HEK293 (cell line): ENCODE data around the gene TSC2.
A peak's percentile ranks its signal among the peaks of the same experiment; 100 is the strongest.

Experiments used
- EGR2 ChIP-seq: fragments of 450-650 bp; formaldehyde crosslinking; IDR thresholded peaks from 2 replicates; pipeline ENCODE4 v1.5.1; 2016; ENCODE audit warnings: low read depth, missing biosample characterization, missing genetic modification characterization
- GLI2 ChIP-seq: fragments of 450-650 bp; formaldehyde crosslinking; IDR thresholded peaks from 2 replicates; pipeline ENCODE4; 2017; ENCODE audit warnings: missing biosample characterization, missing genetic modification characterization, low read depth, borderline replicate concordance
- SETDB1 ChIP-seq: IDR thresholded peaks from one replicate; pipeline ENCODE4 v1.6.1; 2017; ENCODE audit warnings: mild to moderate bottlenecking, low read length, moderate library complexity, mixed read lengths; ENCODE audit not compliant: insufficient read length
- TRIM28 ChIP-seq: IDR thresholded peaks from 2 replicates; pipeline ENCODE4 v1.6.1; 2011; ENCODE audit warnings: low read length, control low read depth, borderline replicate concordance
- ZEB2 ChIP-seq: fragments of 450-650 bp; formaldehyde crosslinking; IDR thresholded peaks from 2 replicates; pipeline ENCODE4 v1.5.1; 2016; ENCODE audit warnings: missing biosample characterization, missing genetic modification characterization
- ZFP37 ChIP-seq: fragments of 450-650 bp; formaldehyde crosslinking; IDR thresholded peaks from 2 replicates; pipeline ENCODE4 v1.5.1; 2016; ENCODE audit warnings: missing biosample characterization, missing genetic modification characterization
- ZNF121 ChIP-seq: fragments of 450-650 bp; formaldehyde crosslinking; IDR thresholded peaks from 2 replicates; pipeline ENCODE4 v1.5.1; 2016; ENCODE audit warnings: missing biosample characterization, missing genetic modification characterization
- ZNF155 ChIP-seq: fragments of 450-650 bp; formaldehyde crosslinking; IDR thresholded peaks from 2 replicates; pipeline ENCODE4 v1.5.1; 2016; ENCODE audit warnings: missing biosample characterization, missing genetic modification characterization
- ZNF174 ChIP-seq: fragments of 450-650 bp; formaldehyde crosslinking; IDR thresholded peaks from 2 replicates; pipeline ENCODE4 v1.5.0; 2017; ENCODE audit warnings: missing biosample characterization, mild to moderate bottlenecking, missing genetic modification characterization
- ZNF202 ChIP-seq: fragments of 450-650 bp; formaldehyde crosslinking; IDR thresholded peaks from 2 replicates; pipeline ENCODE4 v1.5.1; 2016; ENCODE audit warnings: missing biosample characterization, missing genetic modification characterization, borderline replicate concordance
- ZNF37A ChIP-seq: fragments of 450-650 bp; IDR thresholded peaks from 2 replicates; pipeline ENCODE4 v1.5.1; 2018; ENCODE audit warnings: missing biosample characterization, missing genetic modification characterization
- ZNF433 ChIP-seq: fragments of 450-650 bp; formaldehyde crosslinking; IDR thresholded peaks from 2 replicates; pipeline ENCODE4 v1.5.1; 2016; ENCODE audit warnings: missing biosample characterization, missing genetic modification characterization, low read depth
- ZNF623 ChIP-seq: fragments of 450-650 bp; formaldehyde crosslinking; IDR thresholded peaks from 2 replicates; pipeline ENCODE4 v1.5.1; 2016; ENCODE audit warnings: missing biosample characterization, missing genetic modification characterization
- ZNF670 ChIP-seq: fragments of 450-650 bp; formaldehyde crosslinking; IDR thresholded peaks from 2 replicates; pipeline ENCODE4 v1.5.1; 2016; ENCODE audit warnings: missing biosample characterization, missing genetic modification characterization, low read depth
- ZNF785 ChIP-seq: fragments of 450-650 bp; formaldehyde crosslinking; IDR thresholded peaks from 2 replicates; pipeline ENCODE4 v1.5.1; 2016; ENCODE audit warnings: missing biosample characterization, missing genetic modification characterization
- ZNF830 ChIP-seq: fragments of 450-650 bp; IDR thresholded peaks from 2 replicates; pipeline ENCODE4 v1.5.0; 2018; ENCODE audit warnings: missing biosample characterization, missing genetic modification characterization, low read depth, mild to moderate bottlenecking, moderate library complexity
- ZSCAN16 ChIP-seq: fragments of 450-650 bp; formaldehyde crosslinking; IDR thresholded peaks from 2 replicates; pipeline ENCODE4 v1.5.1; 2016; ENCODE audit warnings: missing biosample characterization, missing genetic modification characterization
- TF ChIP-seq, protein P1 (sequence below): fragments of 450-650 bp; formaldehyde crosslinking; IDR thresholded peaks from 2 replicates; pipeline ENCODE4 v1.5.1; 2016; ENCODE audit warnings: missing biosample characterization, missing genetic modification characterization, borderline replicate concordance
- TF ChIP-seq, protein P2 (sequence below): IDR thresholded peaks from 2 replicates; pipeline ENCODE4 v1.6.1; 2011; ENCODE audit warnings: mild to moderate bottlenecking, low read depth, low read length, borderline replicate concordance
- TF ChIP-seq, protein P3 (sequence below): fragments of 450-650 bp; formaldehyde crosslinking; IDR thresholded peaks from 2 replicates; pipeline ENCODE4 v1.5.1; 2016; ENCODE audit warnings: missing biosample characterization, missing genetic modification characterization
- TF ChIP-seq, protein P4 (sequence below): fragments of 450-650 bp; formaldehyde crosslinking; IDR thresholded peaks from 2 replicates; pipeline ENCODE4 v1.5.1; 2016; ENCODE audit warnings: missing biosample characterization, missing genetic modification characterization
- TF ChIP-seq, protein P5 (sequence below): fragments of 450-650 bp; formaldehyde crosslinking; IDR thresholded peaks from 2 replicates; pipeline ENCODE4 v1.5.1; 2016; ENCODE audit warnings: missing biosample characterization, missing genetic modification characterization
- TF ChIP-seq, protein P6 (sequence below): fragments of 450-650 bp; formaldehyde crosslinking; IDR thresholded peaks from 2 replicates; pipeline ENCODE4 v1.5.1; 2016; ENCODE audit warnings: missing biosample characterization, missing genetic modification characterization
- TF ChIP-seq, protein P7 (sequence below): fragments of 450-650 bp; formaldehyde crosslinking; IDR thresholded peaks from 2 replicates; pipeline ENCODE4 v1.5.1; 2016; ENCODE audit warnings: missing biosample characterization, missing genetic modification characterization

TSC2 gene

DNA sequence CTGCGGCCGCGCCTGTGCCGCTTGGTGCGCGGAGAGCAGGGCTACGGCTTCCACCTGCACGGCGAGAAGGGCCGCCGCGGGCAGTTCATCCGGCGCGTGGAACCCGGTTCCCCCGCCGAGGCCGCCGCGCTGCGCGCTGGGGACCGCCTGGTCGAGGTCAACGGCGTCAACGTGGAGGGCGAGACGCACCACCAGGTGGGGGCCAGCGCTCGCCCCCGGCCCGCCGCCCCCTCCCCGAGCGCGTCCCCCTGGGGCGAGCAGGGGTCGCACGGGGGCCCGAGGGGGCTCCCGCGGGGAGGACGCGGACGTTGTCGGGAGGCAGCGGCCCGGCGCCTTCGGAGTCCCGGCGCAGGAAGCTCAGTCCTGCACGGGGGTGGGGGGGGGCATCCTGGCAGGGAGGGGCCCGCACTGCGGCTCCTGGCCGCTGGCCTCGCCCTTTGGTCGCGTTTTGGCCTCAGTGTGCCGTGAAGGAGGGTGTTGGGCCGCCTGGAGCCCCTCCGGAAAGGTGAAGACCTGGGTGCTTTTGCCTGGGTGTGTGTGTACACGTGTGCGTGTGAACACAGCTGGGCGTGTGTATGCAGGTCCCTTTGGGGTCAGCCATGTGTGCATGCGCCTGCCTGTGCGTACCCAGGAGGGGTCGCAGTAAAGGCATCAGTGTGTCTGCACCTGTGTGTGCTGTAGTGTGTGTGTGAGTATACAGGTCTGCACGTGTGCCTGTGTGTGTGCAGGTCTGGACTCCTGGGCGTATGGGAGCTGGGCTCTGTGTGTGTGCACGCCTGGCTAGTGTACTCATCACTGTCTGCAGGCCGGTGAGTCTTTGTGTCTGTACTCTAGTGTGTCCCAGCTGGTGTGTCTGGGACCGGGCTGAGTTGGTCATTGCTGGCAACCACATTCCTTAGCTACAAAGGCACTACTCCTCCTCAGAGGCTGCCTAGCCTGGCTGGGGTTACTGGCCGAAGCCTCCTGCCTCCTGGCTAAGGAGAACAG, 20.5 kb upstream of the TSC2 start (continued):
- TF ChIP-seq, protein P1, sequence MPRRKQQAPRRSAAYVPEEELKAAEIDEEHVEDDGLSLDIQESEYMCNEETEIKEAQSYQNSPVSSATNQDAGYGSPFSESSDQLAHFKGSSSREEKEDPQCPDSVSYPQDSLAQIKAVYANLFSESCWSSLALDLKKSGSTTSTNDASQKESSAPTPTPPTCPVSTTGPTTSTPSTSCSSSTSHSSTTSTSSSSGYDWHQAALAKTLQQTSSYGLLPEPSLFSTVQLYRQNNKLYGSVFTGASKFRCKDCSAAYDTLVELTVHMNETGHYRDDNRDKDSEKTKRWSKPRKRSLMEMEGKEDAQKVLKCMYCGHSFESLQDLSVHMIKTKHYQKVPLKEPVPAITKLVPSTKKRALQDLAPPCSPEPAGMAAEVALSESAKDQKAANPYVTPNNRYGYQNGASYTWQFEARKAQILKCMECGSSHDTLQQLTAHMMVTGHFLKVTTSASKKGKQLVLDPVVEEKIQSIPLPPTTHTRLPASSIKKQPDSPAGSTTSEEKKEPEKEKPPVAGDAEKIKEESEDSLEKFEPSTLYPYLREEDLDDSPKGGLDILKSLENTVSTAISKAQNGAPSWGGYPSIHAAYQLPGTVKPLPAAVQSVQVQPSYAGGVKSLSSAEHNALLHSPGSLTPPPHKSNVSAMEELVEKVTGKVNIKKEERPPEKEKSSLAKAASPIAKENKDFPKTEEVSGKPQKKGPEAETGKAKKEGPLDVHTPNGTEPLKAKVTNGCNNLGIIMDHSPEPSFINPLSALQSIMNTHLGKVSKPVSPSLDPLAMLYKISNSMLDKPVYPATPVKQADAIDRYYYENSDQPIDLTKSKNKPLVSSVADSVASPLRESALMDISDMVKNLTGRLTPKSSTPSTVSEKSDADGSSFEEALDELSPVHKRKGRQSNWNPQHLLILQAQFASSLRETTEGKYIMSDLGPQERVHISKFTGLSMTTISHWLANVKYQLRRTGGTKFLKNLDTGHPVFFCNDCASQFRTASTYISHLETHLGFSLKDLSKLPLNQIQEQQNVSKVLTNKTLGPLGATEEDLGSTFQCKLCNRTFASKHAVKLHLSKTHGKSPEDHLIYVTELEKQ = no peak
- no peak for TF ChIP-seq ZNF623
- TF ChIP-seq, protein P2, sequence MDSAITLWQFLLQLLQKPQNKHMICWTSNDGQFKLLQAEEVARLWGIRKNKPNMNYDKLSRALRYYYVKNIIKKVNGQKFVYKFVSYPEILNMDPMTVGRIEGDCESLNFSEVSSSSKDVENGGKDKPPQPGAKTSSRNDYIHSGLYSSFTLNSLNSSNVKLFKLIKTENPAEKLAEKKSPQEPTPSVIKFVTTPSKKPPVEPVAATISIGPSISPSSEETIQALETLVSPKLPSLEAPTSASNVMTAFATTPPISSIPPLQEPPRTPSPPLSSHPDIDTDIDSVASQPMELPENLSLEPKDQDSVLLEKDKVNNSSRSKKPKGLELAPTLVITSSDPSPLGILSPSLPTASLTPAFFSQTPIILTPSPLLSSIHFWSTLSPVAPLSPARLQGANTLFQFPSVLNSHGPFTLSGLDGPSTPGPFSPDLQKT = no peak
- 0 out of 2 replicates have a peak, but pooled peaks have one; percentile 58 for TF ChIP-seq ZNF121 (tag by site-specific recombination)
- no peak for TF ChIP-seq ZNF174 (tag by site-specific recombination)
- no peak for TF ChIP-seq ZNF830 (tag by site-specific recombination)
- TF ChIP-seq ZNF670 (tag by site-specific recombination) = no peak
- TF ChIP-seq, protein P3, sequence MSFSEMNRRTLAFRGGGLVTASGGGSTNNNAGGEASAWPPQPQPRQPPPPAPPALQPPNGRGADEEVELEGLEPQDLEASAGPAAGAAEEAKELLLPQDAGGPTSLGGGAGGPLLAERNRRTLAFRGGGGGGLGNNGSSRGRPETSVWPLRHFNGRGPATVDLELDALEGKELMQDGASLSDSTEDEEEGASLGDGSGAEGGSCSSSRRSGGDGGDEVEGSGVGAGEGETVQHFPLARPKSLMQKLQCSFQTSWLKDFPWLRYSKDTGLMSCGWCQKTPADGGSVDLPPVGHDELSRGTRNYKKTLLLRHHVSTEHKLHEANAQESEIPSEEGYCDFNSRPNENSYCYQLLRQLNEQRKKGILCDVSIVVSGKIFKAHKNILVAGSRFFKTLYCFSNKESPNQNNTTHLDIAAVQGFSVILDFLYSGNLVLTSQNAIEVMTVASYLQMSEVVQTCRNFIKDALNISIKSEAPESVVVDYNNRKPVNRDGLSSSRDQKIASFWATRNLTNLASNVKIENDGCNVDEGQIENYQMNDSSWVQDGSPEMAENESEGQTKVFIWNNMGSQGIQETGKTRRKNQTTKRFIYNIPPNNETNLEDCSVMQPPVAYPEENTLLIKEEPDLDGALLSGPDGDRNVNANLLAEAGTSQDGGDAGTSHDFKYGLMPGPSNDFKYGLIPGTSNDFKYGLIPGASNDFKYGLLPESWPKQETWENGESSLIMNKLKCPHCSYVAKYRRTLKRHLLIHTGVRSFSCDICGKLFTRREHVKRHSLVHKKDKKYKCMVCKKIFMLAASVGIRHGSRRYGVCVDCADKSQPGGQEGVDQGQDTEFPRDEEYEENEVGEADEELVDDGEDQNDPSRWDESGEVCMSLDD (tag by site-specific recombination) = no peak
- TF ChIP-seq ZNF433 (tag by site-specific recombination) = no peak
- TF ChIP-seq, protein P4, sequence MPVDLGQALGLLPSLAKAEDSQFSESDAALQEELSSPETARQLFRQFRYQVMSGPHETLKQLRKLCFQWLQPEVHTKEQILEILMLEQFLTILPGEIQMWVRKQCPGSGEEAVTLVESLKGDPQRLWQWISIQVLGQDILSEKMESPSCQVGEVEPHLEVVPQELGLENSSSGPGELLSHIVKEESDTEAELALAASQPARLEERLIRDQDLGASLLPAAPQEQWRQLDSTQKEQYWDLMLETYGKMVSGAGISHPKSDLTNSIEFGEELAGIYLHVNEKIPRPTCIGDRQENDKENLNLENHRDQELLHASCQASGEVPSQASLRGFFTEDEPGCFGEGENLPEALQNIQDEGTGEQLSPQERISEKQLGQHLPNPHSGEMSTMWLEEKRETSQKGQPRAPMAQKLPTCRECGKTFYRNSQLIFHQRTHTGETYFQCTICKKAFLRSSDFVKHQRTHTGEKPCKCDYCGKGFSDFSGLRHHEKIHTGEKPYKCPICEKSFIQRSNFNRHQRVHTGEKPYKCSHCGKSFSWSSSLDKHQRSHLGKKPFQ (tag by site-specific recombination) = peak; percentile 73
- TF ChIP-seq EGR2 = no peak
- TF ChIP-seq, protein P5, sequence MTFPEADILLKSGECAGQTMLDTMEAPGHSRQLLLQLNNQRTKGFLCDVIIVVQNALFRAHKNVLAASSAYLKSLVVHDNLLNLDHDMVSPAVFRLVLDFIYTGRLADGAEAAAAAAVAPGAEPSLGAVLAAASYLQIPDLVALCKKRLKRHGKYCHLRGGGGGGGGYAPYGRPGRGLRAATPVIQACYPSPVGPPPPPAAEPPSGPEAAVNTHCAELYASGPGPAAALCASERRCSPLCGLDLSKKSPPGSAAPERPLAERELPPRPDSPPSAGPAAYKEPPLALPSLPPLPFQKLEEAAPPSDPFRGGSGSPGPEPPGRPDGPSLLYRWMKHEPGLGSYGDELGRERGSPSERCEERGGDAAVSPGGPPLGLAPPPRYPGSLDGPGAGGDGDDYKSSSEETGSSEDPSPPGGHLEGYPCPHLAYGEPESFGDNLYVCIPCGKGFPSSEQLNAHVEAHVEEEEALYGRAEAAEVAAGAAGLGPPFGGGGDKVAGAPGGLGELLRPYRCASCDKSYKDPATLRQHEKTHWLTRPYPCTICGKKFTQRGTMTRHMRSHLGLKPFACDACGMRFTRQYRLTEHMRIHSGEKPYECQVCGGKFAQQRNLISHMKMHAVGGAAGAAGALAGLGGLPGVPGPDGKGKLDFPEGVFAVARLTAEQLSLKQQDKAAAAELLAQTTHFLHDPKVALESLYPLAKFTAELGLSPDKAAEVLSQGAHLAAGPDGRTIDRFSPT = peak; percentile 26; the same call in 1 of the 2 replicates
- TF ChIP-seq, protein P6, sequence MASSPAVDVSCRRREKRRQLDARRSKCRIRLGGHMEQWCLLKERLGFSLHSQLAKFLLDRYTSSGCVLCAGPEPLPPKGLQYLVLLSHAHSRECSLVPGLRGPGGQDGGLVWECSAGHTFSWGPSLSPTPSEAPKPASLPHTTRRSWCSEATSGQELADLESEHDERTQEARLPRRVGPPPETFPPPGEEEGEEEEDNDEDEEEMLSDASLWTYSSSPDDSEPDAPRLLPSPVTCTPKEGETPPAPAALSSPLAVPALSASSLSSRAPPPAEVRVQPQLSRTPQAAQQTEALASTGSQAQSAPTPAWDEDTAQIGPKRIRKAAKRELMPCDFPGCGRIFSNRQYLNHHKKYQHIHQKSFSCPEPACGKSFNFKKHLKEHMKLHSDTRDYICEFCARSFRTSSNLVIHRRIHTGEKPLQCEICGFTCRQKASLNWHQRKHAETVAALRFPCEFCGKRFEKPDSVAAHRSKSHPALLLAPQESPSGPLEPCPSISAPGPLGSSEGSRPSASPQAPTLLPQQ (tag by site-specific recombination) = no peak
- TF ChIP-seq SETDB1 = no peak
- TF ChIP-seq ZFP37 (tag by site-specific recombination) = no peak; the same call in 1 of the 2 replicates
- TF ChIP-seq ZNF202 = no peak
- peak; percentile 52; the same call in 1 of the 2 replicates for TF ChIP-seq TRIM28
- no peak for TF ChIP-seq ZSCAN16 (tag by site-specific recombination)
- TF ChIP-seq, protein P7, sequence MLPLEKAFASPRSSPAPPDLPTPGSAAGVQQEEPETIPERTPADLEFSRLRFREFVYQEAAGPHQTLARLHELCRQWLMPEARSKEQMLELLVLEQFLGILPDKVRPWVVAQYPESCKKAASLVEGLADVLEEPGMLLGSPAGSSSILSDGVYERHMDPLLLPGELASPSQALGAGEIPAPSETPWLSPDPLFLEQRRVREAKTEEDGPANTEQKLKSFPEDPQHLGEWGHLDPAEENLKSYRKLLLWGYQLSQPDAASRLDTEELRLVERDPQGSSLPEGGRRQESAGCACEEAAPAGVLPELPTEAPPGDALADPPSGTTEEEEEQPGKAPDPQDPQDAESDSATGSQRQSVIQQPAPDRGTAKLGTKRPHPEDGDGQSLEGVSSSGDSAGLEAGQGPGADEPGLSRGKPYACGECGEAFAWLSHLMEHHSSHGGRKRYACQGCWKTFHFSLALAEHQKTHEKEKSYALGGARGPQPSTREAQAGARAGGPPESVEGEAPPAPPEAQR = no peak
- TF ChIP-seq GLI2 (tag by site-specific recombination) = no peak
- no peak for TF ChIP-seq ZNF155 (tag by site-specific recombination)
- no peak for TF ChIP-seq ZNF785
- peak; percentile 52; the same call in 1 of the 2 replicates for TF ChIP-seq ZEB2 (tag by site-specific recombination)
- TF ChIP-seq ZNF37A = no peak
